Fibroblast of lung (primary cell): Measurements from ENCODE around the gene LTBP1. TPM values are rescaled to one million over a fixed set of nuclear protein-coding genes. Genes with fewer than 3 reads are reported as not detected.

Experiments used
- DNase-seq, 2 donors: peaks; one replicate each; pipeline versions ENCODE4 v3.0.0 to v3.0.0-alpha.2; 2010; ENCODE audit warnings: low read depth in 2 of 2
- H2AFZ ChIP-seq: 2 replicates; pipeline ENCODE4 v1.5.1; 2012; ENCODE audit warnings: low read length, control low read depth, inconsistent platforms
- H3K27ac ChIP-seq: 2 replicates; pipeline ENCODE4 v1.5.1; 2011; ENCODE audit warnings: low read length, control low read depth; ENCODE audit not compliant: insufficient read depth
- H3K27me3 ChIP-seq: 2 replicates; pipeline ENCODE4 v1.5.1; 2011; ENCODE audit warnings: mild to moderate bottlenecking, low read length; ENCODE audit not compliant: control insufficient read depth, insufficient read depth
- H3K36me3 ChIP-seq: 2 replicates; pipeline ENCODE4 v1.5.1; 2011; ENCODE audit warnings: low read length; ENCODE audit not compliant: control insufficient read depth, insufficient read depth
- H3K4me1 ChIP-seq: 2 replicates; pipeline ENCODE4 v1.5.1; 2011; ENCODE audit warnings: low read length; ENCODE audit not compliant: control insufficient read depth, insufficient read depth; ENCODE audit errors: extremely low read depth
- H3K4me2 ChIP-seq: 2 replicates; pipeline ENCODE4 v1.5.1; 2011; ENCODE audit warnings: low read length, control low read depth; ENCODE audit not compliant: insufficient read depth; ENCODE audit errors: extremely low read depth
- H3K4me3 ChIP-seq, 4 experiments: fragments of 200-600 bp in 1 of 4; sonication (generic) in 1 of 4; replicated peaks in 1 of 4; 2 replicates each; pipeline ENCODE4 v1.5.1; 2011 to 2016; ENCODE audit warnings: low read length in 4 of 4, low read depth in 3 of 4, mild to moderate bottlenecking in 3 of 4, control low read depth in 2 of 4, inconsistent platforms in 1 of 4, mixed read lengths in 1 of 4; ENCODE audit not compliant: insufficient read depth in 1 of 4; ENCODE audit errors: control extremely low read depth in 1 of 4
- H3K79me2 ChIP-seq: 2 replicates; pipeline ENCODE4 v1.5.1; 2012; ENCODE audit warnings: mild to moderate bottlenecking, low read length, inconsistent platforms; ENCODE audit not compliant: control insufficient read depth, insufficient read depth
- H3K9ac ChIP-seq: 2 replicates; pipeline ENCODE4 v1.5.1; 2011; ENCODE audit warnings: mild to moderate bottlenecking, low read length, control low read depth; ENCODE audit not compliant: insufficient read depth
- H3K9me3 ChIP-seq: 2 replicates; pipeline ENCODE4 v1.5.1; 2012; ENCODE audit warnings: low read depth, low read length; ENCODE audit not compliant: control insufficient read depth, insufficient read depth
- H4K20me1 ChIP-seq: 2 replicates; pipeline ENCODE4 v1.5.1; 2011; ENCODE audit warnings: low read length; ENCODE audit not compliant: control insufficient read depth, insufficient read depth; ENCODE audit errors: extremely low read depth
- EZH2 ChIP-seq: IDR thresholded peaks from 2 replicates; pipeline ENCODE4 v1.5.1; 2012; ENCODE audit warnings: low read length, control low read depth, mild to moderate bottlenecking; ENCODE audit errors: missing control alignments
- polyA plus RNA-seq, 2 donors: library from polyadenylated mRNA; depleted of rRNA in 1 of 2; stranded (reverse) in 1 of 2; unstranded in 1 of 2; fragments of >200 nt; gene quantifications; 2 replicates each; pipeline ENCODE4 v1.2.1, GENCODE V29; 2011 to 2012; ENCODE audit warnings: missing spikeins in 1 of 2
- total RNA-seq: library from RNA; depleted of rRNA; stranded (reverse); fragments of >200 nt; gene quantifications from 2 replicates; pipeline ENCODE4 v1.2.1, GENCODE V29; 2014
- TF ChIP-seq, protein P1 (sequence below), 2 donors: IDR thresholded peaks in 1 of 2; conservative IDR thresholded peaks in 1 of 2; 1 replicate in 1 of 2; 2 replicates in 1 of 2; pipeline ENCODE4 v1.5.1; 2011 to 2012; ENCODE audit warnings: low read length in 2 of 2, control low read depth in 1 of 2, inconsistent platforms in 1 of 2, low read depth in 1 of 2, mild to moderate bottlenecking in 1 of 2

LTBP1 gene
- total and polyA plus RNA-seq, 2 donors (not counting 1 experiment from before 2014, with no cell fraction given), result 254 to 324 TPM

DNA sequence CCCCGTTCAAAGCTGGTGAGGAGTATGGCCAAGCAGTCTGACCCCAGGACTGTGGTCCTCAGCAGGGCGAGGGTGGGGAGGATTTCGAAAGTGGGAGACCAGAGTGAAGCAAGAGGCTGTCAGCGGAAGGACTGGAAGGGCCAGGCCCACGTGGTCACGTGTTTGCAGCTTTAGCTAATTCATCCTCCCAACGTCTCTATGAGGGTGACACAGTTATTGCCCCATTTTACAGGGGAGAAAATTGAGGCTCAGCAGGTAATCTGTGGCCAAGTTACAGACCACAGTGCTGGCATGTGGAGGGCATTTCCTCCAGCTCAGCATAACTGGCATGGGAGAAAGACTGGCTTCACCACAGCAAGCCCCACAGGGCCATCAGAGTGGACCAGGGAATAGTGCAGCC, 45.4 kb upstream of the LTBP1 start:
- Histone ChIP-seq H3K4me1 (no peaks in the 10 kb centered on the region), H3K4me2 (no peak overlapping the region), H3K27me3 (peaks cover 12% of the 10 kb centered on the region), H2AFZ (no peak overlapping the region), H3K27ac (no peak overlapping the region), H3K9ac (no peak overlapping the region), H3K4me3 (no peak overlapping the region), H3K9me3 (no peaks in the 10 kb centered on the region), H3K79me2 (no peaks in the 10 kb centered on the region), H4K20me1 (no peaks in the 10 kb centered on the region), H3K36me3 (no peaks in the 10 kb centered on the region)
- TF ChIP-seq, protein P1, sequence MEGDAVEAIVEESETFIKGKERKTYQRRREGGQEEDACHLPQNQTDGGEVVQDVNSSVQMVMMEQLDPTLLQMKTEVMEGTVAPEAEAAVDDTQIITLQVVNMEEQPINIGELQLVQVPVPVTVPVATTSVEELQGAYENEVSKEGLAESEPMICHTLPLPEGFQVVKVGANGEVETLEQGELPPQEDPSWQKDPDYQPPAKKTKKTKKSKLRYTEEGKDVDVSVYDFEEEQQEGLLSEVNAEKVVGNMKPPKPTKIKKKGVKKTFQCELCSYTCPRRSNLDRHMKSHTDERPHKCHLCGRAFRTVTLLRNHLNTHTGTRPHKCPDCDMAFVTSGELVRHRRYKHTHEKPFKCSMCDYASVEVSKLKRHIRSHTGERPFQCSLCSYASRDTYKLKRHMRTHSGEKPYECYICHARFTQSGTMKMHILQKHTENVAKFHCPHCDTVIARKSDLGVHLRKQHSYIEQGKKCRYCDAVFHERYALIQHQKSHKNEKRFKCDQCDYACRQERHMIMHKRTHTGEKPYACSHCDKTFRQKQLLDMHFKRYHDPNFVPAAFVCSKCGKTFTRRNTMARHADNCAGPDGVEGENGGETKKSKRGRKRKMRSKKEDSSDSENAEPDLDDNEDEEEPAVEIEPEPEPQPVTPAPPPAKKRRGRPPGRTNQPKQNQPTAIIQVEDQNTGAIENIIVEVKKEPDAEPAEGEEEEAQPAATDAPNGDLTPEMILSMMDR (conservative IDR thresholded peaks at IDR 0.05 in 1 of 2, IDR thresholded peaks at IDR 0.05 in 1 of 2; ENCODE audit: low read depth in 1 of 2, low read length in 2 of 2), result no peak
- no peak for TF ChIP-seq EZH2
- no peak for DNase-seq

DNA sequence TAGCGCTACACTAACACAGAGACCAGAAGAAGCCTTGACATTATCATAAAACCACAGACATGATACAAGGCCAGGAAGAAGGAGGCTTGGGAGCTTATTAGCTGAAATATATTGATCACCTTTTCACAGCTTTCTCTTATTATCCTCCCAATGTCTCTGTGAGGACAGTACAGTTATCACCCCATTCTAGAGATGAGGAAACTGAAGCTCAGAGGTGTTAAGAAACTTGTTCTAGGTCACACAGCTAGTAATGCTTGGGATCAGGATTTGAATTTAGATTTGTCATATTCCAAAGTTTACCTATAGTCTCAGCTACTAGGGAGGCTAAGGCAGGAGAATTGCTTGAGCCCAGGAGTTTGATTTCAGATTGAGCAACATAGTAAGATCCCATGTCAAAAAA, 44.6 kb upstream of the LTBP1 start:
- peaks cover 12% of the 10 kb centered on the region for H3K27me3 ChIP-seq
- no peaks in the 10 kb centered on the region for H4K20me1 ChIP-seq
- TF ChIP-seq, protein P1 (conservative IDR thresholded peaks at IDR 0.05 in 1 of 2, IDR thresholded peaks at IDR 0.05 in 1 of 2; ENCODE audit: low read depth in 1 of 2, low read length in 2 of 2), result no peak
- TF ChIP-seq EZH2, result no peak
- H3K36me3 ChIP-seq, result no peaks in the 10 kb centered on the region
- no peak overlapping the region for H3K27ac ChIP-seq
- no peak overlapping the region for H3K4me2 ChIP-seq
- H3K79me2 ChIP-seq, result no peaks in the 10 kb centered on the region
- H3K4me3 ChIP-seq, result no peak overlapping the region
- H3K9ac ChIP-seq, result no peak overlapping the region
- no peak overlapping the region for H2AFZ ChIP-seq
- no peaks in the 10 kb centered on the region for H3K4me1 ChIP-seq
- no peak for DNase-seq
- H3K9me3 ChIP-seq, result no peaks in the 10 kb centered on the region

DNA sequence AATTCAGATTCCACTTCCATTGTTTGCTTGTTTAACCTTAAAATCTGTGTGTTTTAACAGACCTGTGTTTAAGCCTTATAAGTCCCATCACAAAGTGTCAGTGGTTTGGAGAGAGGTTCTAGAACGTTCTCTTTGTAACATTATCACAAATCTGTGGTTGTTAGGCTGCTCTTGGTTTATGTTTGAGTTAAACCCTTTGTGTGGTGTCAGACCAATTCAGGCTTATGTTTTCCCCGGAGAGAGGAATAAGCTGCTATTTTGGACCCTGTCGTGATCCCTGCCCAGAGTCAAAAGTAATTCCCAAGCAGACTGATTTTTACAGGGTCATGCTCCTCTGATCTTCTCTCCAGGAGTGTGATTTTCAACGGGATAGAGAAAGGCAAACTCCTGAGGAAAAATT, 43.8 kb upstream of the LTBP1 start:
- H4K20me1 ChIP-seq, result no peaks in the 10 kb centered on the region
- H3K9me3 ChIP-seq, result no peaks in the 10 kb centered on the region
- H3K4me1 ChIP-seq, result no peaks in the 10 kb centered on the region
- H3K79me2 ChIP-seq, result no peaks in the 10 kb centered on the region
- H3K27me3 ChIP-seq, result peaks cover 12% of the 10 kb centered on the region
- DNase-seq, result no peak
- no peak overlapping the region for H3K4me2 ChIP-seq
- TF ChIP-seq, protein P1 (conservative IDR thresholded peaks at IDR 0.05 in 1 of 2, IDR thresholded peaks at IDR 0.05 in 1 of 2; ENCODE audit: low read depth in 1 of 2, low read length in 2 of 2), result no peak
- TF ChIP-seq EZH2, result no peak
- no peak overlapping the region for H3K4me3 ChIP-seq
- H3K36me3 ChIP-seq, result no peaks in the 10 kb centered on the region
- no peak overlapping the region for H2AFZ ChIP-seq
- H3K27ac ChIP-seq, result no peak overlapping the region
- H3K9ac ChIP-seq, result no peak overlapping the region
